Stimulated activated CD8-positive, alpha-beta memory T cell treated with anti-CD3 and anti-CD28 coated beads, Interleukin-4, amount 100 ng/mL, for 1 hour (primary cell): ENCODE data around the gene DAZAP1.

Experiments used
- DNase-seq, 2 donors: peaks; one replicate each; pipeline ENCODE4 v3.0.0-alpha.2; 2020; ENCODE audit warnings: low read depth in 2 of 2, low spot score in 1 of 2

The DAZAP1 gene

GRCh38 chr19:1377176-1377964, 30.0 kb upstream of the DAZAP1 start:
- no peak for DNase-seq

GRCh38 chr19:1377965-1378785, 29.2 kb upstream of the DAZAP1 start:
- DNase-seq: no peak

DNA sequence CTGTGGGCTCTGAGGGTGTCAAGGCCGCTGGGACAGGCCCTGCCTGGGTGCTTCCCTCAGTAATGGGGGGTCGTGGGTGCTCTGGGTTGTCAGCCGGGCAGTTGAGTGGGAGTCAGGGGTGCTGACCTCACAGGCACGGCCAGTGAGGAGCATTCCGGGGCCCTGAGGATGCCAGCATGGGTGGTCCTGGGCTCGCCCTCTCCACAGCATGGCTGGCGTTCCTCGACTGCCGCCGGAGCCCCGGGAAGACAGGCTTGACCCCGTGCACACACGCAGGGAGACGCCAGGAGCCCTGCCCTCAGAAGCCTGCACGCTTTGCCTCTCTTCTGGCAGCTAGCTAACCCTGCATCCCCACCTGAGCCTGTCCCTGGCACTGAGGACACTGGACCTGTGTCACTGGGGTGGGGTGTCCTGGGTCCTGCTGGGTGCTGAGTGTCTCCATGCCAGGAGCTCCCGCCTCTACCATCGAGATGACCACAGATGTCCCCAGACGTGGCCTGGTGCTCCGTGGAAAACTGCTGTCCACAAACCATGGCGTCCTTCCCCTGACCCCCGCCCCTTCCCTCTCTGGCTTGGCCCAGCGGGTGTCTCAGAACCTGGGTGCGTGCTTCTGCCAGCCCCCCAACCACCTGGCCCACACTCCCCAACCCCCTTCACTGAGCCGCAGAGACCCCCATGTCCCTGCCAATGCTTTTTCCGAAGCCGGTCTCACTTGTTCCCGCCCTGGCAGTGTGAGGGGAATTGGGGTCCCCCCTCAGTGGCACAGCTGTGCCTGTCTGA, 28.1 kb upstream of the DAZAP1 start:
- DNase-seq: no peak

GRCh38 chr19:1379961-1380489, 27.4 kb upstream of the DAZAP1 start:
- DNase-seq: no peak

- no peak for DNase-seq
Measured at GRCh38 chr19:1382250-1382649, 25.1 kb upstream of the DAZAP1 start.

GRCh38 chr19:1383017-1383311, 24.4 kb upstream of the DAZAP1 start:
- no peak for DNase-seq

- DNase-seq: peak; percentile 86 to 95
Measured at GRCh38 chr19:1383312-1384084, 23.9 kb upstream of the DAZAP1 start, which contains the start of gene NDUFS7. TSS of gene NDUFS7 (plus strand) at chr19:1383907. CDS start at chr19:1383927, 20 bp downstream.

GRCh38 chr19:1384085-1384462, 23.3 kb upstream of the DAZAP1 start:
- no peak for DNase-seq

DNA sequence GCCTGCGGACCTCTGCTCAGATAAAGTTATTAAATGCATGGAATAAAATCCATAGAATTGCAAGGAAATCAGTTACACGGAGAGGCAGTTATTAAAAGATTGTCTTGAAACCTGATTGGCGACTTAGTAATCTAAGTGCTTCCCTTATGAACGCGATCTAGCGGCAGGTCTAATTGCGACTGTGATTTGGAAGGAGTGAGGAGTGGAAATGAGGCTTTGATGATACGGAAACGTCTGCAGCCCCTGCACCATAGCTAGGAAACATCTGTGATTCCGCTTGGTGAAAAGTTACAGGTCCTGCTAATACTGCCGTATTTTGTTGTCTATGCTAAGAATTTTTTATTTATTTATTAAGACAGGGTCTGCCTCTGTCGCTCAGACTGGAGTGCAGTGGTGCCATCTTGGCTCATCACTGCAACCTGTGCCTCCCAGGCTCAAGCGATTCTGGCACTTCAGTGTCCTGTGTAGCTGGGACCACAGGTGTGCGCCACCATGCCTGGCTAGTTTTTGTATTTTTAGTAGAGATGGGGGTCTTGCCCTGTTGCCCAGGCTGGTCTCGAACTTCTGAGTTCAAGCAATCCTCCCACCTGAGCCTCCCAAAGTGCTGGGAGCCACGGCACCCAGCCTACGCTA, 22.8 kb upstream of the DAZAP1 start:
- no peak for DNase-seq

- no peak for DNase-seq
Measured at GRCh38 chr19:1385816-1386215, 21.6 kb upstream of the DAZAP1 start.

DNA sequence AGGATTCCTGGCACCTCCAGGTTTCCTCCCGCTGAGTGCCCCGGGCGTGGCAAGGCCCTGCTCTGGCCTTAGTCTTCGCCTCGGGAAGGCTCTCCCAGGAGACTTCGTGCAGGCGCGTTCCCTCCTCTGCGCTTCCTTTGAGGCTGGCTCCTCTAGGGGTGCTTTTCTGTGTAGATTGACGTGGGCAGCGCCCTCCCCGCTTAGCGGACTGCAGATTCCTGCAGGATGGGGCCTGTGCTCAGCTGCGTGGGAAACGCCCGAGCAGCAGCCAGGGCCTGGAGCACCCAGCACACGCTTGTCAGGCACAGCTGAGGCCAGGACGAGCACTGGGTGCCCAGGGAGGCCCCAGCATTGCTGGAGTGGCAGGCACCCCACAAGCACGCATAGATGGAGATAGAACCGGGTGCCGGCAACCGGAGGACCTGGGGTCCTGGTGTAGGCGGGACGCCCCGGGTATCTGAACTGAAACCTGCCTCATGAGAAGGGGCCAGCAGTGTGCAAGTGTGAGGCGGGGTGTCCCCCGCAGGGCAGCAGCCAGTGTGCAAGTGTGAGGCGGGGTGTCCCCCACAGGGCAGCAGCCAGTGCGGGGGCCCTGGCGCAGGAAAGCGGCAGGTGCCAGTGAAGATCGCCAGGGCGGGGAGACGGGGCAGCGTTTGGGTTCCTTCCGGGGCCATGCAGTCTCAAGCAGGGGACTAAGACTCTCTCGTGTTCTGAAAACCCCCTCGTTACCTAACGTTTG, 20.3 kb upstream of the DAZAP1 start:
- no peak for DNase-seq

DNA sequence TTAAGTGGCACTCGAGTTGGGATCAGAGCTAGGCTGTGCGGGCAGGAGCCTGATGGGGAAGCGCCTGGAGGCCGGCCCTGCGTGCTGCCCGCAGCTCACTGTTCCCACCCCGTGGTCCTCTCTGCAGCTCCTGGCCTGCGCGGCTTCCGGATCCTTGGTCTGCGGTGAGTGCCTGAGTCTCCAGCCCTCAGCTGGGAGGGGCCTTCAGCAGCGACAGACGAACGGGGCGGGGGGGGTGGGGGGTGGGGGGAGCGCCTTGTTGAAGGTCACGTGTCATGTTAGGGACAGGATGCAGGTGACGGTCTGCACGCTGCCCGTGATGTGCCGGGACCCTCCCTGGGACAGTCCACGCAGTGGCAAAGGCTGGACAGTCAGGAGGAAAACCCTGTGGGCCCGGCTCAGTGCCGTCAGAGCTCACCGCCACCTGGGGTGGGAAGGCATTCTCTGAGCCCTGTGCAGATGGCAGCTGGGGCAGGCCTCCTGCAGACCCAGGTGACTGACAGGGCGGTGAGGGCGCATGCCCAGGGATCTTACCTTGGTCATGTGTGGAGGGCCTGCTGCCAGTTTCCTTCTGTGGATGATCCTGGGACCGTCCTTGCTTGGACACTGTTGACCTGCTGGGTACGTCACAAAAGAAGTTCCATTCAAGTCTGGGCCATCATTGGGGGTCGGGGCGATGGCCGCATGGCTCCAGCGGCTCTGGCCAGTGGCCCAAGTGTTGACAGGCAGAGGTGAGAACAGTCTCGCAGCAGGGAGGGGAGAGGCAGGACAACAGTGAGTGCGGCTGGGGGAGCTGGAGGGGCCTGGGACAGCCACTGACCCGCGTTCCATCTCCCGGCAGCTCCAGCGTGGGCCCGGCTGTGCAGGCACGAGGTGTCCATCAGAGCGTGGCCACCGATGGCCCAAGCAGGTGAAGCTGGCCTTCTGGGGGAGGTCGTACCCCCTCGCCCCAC, 19.4 kb upstream of the DAZAP1 start:
- DNase-seq: no peak

DNA sequence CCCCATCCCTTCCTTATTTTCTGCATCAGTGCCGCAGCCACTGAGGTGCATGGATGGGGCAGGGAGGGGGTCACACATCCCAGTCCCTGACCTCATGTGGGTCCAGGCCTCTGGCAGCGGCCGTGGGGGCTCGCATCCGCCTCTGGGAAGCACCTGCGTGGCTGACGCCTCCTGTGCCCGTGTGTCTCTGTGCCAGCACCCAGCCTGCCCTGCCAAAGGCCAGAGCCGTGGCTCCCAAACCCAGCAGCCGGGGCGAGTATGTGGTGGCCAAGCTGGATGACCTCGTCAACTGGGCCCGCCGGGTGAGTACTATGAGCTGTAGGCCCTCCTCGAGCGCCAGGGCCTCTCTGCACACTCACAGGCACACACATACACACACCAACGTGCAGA, 18.8 kb upstream of the DAZAP1 start:
- DNase-seq: no peak

- no peak for DNase-seq
Measured at GRCh38 chr19:1389033-1389940, 18.1 kb upstream of the DAZAP1 start.

DNA sequence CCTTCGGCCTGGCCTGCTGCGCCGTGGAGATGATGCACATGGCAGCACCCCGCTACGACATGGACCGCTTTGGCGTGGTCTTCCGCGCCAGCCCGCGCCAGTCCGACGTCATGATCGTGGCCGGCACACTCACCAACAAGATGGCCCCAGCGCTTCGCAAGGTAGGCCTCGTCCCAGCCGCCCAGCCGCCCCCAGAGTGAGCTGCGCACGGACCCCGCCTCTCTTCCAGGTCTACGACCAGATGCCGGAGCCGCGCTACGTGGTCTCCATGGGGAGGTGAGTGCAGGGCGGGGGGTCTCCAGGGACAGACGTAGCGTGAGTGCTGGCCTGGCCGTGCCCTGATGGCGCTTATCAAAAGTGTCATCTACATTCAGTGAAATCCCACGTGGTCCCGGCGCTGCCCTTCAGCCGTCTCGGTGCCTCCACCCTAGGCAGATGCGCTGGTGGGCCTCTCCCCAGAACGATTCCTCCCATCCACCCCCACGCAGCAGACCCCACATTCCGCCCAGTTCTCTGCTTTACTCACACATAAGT, 16.4 kb upstream of the DAZAP1 start:
- DNase-seq: no peak

GRCh38 chr19:1392407-1392806, 15.0 kb upstream of the DAZAP1 start:
- DNase-seq: no peak

DNA sequence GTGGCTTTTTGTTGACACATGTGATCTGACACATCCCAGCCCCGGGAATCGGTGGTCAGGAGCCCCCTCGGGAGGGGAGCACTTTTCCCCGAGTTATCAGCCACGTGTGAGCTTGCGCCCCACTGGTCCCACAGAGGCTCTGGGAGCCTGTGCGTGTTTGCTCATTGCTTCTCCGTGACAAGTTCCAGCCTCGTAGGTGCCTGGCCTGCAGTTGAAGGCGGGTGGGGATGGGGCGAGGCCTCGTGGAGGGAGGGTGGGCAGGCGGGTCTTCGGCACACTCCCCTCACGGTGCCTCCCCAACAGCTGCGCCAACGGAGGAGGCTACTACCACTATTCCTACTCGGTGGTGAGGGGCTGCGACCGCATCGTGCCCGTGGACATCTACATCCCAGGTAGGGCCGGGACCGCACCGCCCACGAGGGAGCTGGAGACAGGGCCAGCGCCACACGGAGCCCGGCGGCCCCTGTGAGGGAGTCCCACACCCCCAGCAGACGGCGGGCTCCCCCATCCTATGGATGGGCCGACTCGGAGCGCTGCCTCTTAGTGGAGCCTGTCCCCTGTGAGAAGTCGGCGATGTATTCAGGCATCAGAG, 14.4 kb upstream of the DAZAP1 start:
- no peak for DNase-seq
